ENCODE results near the gene GPC6.

Gene GPC6

GRCh38 chr13:94345374-94346195, 1119.0 kb downstream of the GPC6 start:
- no peak for DNase-seq (ENCODE audit: low read depth in 2 of 2)

GRCh38 chr13:94346261-94347019, 1119.8 kb downstream of the GPC6 start:
- no peak for DNase-seq (ENCODE audit: low read depth in 2 of 2)

GRCh38 chr13:94351292-94351990, 1124.8 kb downstream of the GPC6 start:
- DNase-seq (ENCODE audit: low read depth in 2 of 2), result no peak

- no peak for DNase-seq (ENCODE audit: low read depth in 2 of 2)
Measured at GRCh38 chr13:94352057-94352456, 1125.5 kb downstream of the GPC6 start.

- no peak for DNase-seq (ENCODE audit: low read depth in 2 of 2)
Measured at GRCh38 chr13:94353167-94353710, 1126.6 kb downstream of the GPC6 start.

GRCh38 chr13:94359875-94360274, 1133.3 kb downstream of the GPC6 start:
- no peak for DNase-seq (ENCODE audit: low read depth in 2 of 2)

GRCh38 chr13:94362411-94362909, 1135.9 kb downstream of the GPC6 start:
- DNase-seq (ENCODE audit: low read depth in 2 of 2), result peak; percentile 29 to 53

- DNase-seq (ENCODE audit: low read depth in 2 of 2), result no peak
Measured at GRCh38 chr13:94366677-94367076, 1140.1 kb downstream of the GPC6 start.

GRCh38 chr13:94369972-94370436, 1143.4 kb downstream of the GPC6 start:
- DNase-seq (ENCODE audit: low read depth in 2 of 2), result no peak

- no peak for DNase-seq (ENCODE audit: low read depth in 2 of 2)
Measured at GRCh38 chr13:94371855-94372254, 1145.2 kb downstream of the GPC6 start.

GRCh38 chr13:94382517-94382916, 1155.9 kb downstream of the GPC6 start:
- no peak for DNase-seq (ENCODE audit: low read depth in 2 of 2)

- no peak for DNase-seq (ENCODE audit: low read depth in 2 of 2)
Measured at GRCh38 chr13:94382960-94383359, 1156.4 kb downstream of the GPC6 start.

- DNase-seq (ENCODE audit: low read depth in 2 of 2), result no peak
Measured at GRCh38 chr13:94384231-94384905, 1157.8 kb downstream of the GPC6 start.

GRCh38 chr13:94387047-94387446, 1160.4 kb downstream of the GPC6 start:
- no peak for DNase-seq (ENCODE audit: low read depth in 2 of 2)

GRCh38 chr13:94389604-94390351, 1163.2 kb downstream of the GPC6 start:
- DNase-seq (ENCODE audit: low read depth in 2 of 2), result no peak

GRCh38 chr13:94390881-94391280, 1164.3 kb downstream of the GPC6 start:
- no peak for DNase-seq (ENCODE audit: low read depth in 2 of 2)

GRCh38 chr13:94394723-94395122, 1168.1 kb downstream of the GPC6 start:
- no peak for DNase-seq (ENCODE audit: low read depth in 2 of 2)

GRCh38 chr13:94395860-94396259, 1169.3 kb downstream of the GPC6 start:
- DNase-seq (ENCODE audit: low read depth in 2 of 2), result no peak

GRCh38 chr13:94399812-94400211, 1173.2 kb downstream of the GPC6 start:
- no peak for DNase-seq (ENCODE audit: low read depth in 2 of 2)

- no peak for DNase-seq (ENCODE audit: low read depth in 2 of 2)
Measured at GRCh38 chr13:94400874-94401273, 1174.3 kb downstream of the GPC6 start.

Measured in activated CD8-positive, alpha-beta memory T cell treated with anti-CD3 and anti-CD28 coated beads for 4 hours (primary cell).